Endothelial cell of hepatic sinusoid (primary cell): ENCODE results near the gene LRMDA.
"Not testable (repeated sequence)": the region's sequence is repeated elsewhere in the genome, so short reads cannot be mapped to it uniquely, and the experiment has no call there.

Source experiments
- in situ Hi-C: cut with HindIII; loops from 2 replicates; pipeline ENCODE4 v1.10.0; 2017; ENCODE audit warnings: low sequenced_read_pairs

Gene LRMDA

DNA sequence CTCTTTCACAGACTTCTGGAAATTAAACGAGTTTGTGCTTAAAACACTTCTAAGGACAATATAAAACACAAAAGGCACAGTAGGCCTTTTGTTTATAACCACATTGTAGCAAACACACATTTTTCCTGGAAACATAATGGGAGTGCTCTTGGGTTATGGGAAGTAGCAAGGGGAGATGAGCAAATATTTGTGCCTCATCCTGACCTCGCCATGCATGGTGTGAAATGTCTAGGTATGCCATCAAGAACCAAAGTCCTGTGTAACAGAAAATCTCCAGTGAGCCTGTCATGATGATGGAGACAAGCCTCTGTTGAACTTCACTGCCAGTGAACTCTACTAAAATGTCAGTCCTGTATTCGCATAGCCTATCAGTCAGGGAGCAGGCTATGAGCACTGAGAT lies 1029.6 kb downstream of the LRMDA start:
- in situ Hi-C loops: no loop called here

GRCh38 chr10:76463111-76463510 lies 1031.7 kb downstream of the LRMDA start:
- in situ Hi-C loops: no loop called here

DNA sequence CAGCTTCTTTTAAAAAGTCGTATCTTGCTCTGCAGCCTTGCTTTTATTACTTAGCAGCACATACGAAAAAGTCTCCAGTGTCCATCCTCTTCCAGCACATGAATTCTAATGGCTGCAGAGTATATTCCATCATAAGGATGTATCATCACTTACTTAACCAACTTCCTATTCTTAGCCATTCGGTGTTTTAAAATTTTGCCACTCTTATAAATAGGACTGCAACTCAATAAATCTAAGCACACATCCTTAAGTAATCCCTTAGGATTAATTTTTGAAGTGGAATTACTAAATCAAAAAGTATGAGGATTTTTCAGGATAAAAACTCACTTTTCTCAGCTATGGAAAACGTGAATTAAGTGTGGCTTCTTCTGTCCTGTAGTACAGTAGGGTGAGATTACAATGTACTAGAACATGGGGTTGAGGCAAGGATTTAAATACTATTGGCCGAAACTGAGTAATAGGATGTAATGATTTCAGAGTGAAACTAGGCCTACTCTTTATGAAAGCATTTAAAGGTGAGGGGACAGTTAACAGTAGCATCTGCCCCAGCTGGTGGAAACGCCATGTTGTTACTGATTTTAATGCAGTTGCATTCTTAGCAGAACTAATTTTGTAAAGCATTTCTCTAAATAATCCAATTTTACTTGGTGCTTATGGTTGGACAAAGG lies 1035.5 kb downstream of the LRMDA start:
- in situ Hi-C loops: no loop called here

- in situ Hi-C loops: loop anchor here (5.0 kb wide), 1 partner anchor 32 kb away; no protein-coding TSS in a partner anchor
These were observed 1038.3 kb downstream of the LRMDA start for GRCh38 chr10:76469675-76470074.

DNA sequence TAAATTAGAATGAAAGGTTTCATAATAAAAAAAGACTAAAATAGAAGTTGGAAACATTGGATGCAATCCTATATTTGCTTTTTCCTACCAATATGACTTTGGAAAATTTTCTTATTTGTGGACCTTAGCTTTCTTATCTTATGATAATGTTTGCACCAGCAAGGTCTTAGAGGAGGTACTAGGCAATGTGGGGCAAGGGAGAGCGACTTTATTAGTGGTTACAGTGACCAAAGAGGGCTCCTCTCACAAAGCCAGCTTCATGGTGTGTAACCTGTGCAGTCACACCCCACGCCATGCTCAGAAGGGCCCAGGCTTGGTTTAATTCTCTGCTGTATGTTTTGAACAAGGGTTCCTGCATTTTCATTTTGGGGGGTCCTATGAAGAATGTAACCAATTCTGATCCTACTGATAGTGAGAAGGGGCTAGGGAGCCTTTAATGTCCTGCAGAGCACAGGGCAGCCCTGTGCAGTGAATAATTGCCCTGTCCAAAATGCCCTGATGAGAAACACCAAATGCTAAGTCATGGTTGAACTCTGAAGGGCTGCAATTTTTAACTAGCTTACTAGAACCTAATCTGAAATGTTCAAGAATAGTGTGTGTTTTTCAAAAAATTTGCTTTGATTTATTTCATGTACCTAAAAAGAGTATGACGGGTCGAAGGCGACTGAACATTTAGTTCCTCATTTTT lies 1047.8 kb downstream of the LRMDA start:
- in situ Hi-C loops: no loop called here

- in situ Hi-C loops: no loop called here
These were observed 1049.8 kb downstream of the LRMDA start for GRCh38 chr10:76481178-76481577.

DNA sequence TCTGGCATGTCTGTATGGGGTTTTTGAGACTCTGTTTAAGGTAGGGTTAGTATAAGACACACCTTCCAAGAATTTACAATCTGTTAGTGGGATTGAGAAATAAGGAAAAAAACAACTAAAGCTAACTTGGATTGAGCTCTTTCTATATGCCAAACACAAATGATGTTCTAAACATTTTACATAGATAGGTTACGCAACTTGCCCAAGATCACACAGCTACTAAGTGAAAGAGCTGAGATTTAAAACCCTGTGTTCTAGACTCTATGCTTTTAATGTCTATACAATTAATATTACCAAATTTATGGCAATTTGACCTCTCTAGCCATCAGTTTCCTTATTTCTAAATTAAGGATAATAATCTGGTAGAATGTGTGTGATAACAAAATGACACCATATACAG lies 1056.2 kb downstream of the LRMDA start:
- in situ Hi-C loops: no loop called here

DNA sequence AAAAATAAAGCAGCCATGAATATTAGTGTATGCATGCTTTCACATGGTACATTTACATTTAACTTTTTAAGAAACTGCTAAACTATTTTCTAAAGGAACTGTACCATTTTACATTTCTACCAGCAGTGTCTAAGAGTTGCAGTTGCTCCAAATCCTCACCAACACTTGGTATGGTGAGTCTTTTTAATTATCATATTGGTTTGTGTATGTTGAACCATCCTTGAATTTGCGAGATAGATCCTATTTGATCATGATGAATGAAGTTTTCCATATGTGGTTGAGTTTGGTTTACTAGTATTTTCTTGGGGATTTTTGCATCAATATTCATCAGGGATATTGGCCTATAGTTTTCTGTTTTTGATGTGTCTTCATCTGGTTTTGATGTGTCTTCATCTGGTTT lies 1057.2 kb downstream of the LRMDA start:
- in situ Hi-C loops: no loop called here

DNA sequence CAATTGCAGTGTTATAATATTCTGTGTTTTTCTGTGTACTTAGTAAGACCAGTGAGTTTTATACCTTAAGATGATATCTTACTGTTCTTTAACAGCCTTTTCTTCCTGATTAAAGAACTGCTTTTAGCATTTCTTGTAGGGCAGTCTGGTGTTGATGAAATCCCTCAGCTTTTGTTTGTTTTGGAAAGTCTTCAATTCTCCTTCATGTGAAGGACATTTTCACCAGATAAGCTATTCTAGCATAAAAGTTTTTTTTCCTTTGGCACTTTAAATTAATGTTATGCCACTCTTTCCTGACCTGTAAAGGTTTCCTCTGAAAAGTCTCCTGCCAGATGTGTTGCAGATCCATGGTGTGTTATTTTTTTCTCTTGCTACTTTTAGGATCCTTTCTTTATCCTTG lies 1059.8 kb downstream of the LRMDA start:
- in situ Hi-C loops: no loop called here

DNA sequence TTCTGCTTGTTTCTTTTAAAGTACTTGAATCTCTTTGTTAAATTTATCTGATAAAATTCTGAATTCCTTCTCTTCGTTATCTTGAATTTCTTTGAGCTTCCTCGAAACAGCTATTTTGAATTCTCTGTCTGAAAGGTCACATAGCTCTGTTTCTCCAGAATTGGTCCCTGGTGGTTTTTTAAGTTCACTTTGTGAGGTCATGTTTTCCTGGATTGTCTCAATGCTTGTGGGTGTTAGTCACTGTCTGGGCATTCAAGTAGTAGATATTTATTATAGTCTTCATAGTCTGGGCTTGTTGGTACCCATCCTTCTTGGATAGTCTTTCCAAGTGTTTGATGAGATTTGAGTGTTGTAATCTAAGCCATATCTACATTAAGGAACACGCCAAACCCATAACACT lies 1060.6 kb downstream of the LRMDA start:
- in situ Hi-C loops: no loop called here

- in situ Hi-C loops: no loop called here
These were observed 1061.5 kb downstream of the LRMDA start for GRCh38 chr10:76492678-76493472.

- in situ Hi-C loops: no loop called here
These were observed 1066.2 kb downstream of the LRMDA start for GRCh38 chr10:76497666-76498065.

DNA sequence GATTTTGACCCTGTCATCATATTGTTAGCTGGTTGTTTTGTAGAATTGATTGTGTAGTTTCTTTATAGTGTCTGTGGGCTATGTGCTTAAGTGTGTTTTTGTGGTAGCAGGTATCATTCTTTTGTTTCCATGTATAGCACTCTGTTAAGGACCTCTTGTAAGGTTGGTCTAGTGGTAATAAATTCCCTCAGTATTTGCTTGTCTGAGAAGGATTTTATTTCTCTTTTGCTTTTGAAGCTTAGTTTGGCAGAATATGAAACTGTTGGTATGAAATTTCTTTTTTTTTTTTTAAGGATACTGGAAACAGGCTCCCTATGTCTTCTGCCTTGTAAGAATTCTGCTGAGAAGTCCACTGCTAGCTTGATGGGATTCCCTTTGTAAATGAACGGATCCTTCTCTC lies 1073.4 kb downstream of the LRMDA start:
- in situ Hi-C loops: no loop called here

DNA sequence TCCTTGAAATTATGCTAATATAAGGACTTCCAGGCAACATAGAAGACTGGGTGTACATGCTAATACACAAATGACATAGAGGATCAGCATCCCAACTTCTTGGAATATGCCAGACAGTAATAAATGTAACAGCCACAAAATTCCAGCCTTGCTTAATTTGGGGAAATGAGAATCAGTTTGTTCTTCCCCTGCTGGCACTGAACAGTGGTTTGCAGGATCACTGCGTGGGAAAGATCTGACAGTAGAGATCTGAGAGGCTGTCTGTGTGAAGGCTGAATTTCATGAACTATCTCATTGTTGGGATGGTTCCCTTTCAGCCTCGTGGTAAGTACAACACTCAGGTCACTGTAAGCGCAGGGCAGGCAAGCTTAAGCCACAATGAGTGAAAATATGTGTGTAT lies 1078.0 kb downstream of the LRMDA start:
- in situ Hi-C loops: no loop called here

DNA sequence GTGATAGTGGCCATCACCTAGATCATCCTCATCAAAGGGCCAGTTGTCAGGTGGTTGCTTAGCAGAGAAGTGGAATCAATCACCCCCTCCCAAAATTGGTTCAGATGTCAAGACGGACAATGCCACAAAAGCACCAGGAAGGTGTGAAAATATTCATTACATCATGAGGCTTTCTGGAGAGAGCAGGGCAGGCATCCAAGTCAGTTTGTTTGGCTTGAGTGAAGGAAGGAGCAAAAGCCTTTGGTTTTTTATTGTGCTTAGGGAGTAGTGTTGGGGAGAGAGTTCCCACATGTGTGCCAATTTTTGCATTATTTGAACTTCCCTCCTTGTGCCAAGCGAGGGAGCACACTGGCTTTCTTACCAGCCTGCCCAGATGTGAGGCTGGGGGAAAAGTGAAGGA lies 1082.9 kb downstream of the LRMDA start:
- in situ Hi-C loops: no loop called here

GRCh38 chr10:76514869-76515268 lies 1083.4 kb downstream of the LRMDA start:
- in situ Hi-C loops: no loop called here

DNA sequence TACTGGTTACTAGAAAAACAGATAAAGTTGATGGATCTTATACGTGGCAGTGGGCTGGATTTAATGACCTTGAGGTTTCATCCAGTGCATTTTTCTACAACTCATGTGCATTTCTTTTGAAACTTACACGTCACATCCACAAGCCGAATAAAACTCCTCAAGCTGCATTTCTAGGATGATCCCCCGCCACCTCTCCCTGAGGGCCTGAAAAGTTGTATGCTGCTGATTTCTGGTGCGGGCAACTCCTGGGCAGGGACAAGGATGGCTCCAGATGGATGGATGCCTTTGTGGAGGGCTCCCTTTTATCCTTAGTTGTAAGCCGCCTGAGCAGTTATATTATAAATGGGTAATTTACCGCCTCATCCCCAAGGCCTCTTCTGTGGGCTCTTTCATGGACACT lies 1091.1 kb downstream of the LRMDA start:
- in situ Hi-C loops: no loop called here

DNA sequence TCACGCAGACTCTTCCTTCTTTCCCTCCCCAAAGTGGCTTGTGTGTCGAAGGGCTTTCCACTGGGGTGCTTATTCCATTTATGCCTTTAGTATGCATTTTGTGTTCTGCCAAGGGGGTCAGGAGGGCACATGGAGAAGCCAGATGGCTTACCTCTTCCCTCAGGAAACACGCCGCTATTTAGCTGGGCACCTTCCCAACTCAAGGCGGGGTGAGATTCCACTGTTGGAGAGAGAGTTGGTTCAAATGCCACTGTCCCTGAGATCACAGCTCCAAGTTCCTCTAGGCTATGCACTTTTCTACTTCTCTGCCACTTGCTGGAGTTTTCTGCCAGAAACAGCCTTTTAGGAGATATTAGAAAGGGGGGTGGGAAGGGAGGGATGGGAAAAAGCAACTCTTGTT lies 1091.8 kb downstream of the LRMDA start:
- in situ Hi-C loops: no loop called here

- in situ Hi-C loops: no loop called here
These were observed 1092.4 kb downstream of the LRMDA start for GRCh38 chr10:76523791-76524351.

- in situ Hi-C loops: not testable (repeated sequence)
These were observed 1095.4 kb downstream of the LRMDA start for GRCh38 chr10:76526833-76527232.

DNA sequence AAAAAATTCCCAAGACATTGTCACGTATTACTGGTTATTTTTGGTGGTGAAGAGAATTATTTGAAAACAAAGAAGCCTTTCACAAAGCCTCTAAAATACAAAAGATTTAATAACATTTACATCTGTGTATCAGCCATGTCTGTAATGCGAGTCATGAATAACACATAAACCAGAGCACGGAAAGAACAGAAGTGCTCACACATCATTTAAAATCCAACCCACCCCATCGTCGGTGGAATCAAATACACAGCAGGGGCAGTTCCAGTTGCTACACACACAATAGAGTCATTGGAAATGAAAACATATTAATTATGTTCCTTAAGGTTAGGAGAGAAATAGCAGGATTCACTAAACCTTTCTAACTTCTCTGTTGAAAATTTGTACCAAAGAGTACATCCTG lies 1108.9 kb downstream of the LRMDA start:
- in situ Hi-C loops: no loop called here

DNA sequence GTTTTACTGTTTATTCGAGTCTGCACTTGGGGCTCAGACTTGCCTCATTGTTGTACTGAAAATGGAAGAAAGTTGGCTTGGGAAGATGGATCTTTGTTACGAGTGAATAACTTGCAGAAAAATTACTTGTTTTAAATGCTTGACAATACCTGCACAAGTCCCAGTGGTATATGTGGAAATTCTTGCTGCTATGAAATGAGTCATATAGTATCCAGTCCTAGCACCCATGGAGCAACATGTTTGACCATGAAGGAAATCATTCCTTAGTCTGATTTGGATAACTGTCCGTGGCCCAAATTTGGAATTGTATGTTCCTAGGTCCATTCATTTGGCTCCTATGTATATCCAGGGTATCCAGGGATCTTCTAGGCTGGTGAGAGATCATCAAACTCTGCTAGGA lies 1109.4 kb downstream of the LRMDA start:
- in situ Hi-C loops: no loop called here
